ENCODE data around the gene CEMIP2.

CEMIP2 gene

DNA sequence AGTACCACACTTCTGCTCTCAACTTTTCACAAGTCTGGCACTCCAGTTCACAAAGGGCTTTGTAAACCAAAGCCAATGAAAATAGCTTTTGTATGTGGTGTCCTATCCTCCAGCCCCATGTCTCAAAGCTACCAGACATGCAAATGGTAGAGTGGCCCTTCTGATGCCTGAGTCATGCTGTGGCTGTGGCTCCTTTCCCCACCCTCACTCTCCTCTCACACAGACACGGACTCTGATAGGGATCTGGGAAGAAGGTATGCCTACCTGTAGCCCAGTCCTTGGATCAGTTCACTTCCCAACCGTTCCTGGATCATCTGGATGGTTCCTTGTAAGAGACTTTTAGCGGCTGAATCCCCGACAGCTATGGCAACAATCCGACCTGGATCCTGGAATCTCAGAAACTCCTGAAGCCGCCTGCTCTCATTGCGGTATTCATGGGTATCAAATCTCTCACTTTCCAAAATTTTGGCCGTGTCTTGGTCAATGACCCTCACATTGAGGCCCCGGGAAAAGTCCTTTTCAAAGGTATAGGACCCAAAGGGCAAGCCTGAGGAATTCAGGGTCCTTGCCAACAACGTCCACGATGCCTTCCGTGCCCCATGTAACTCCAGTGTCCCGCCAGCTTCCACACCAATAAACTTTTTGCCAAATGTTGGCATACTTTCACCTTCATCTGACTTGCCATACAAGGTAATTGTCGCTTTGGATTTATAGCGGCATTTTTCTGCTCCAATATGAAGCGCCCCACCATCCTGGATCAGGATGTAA is 23.4 kb downstream of the CEMIP2 start:
- no peak overlapping the region for H3K4me3 ChIP-seq (replicated peaks; ENCODE audit: low read depth, low read length)

DNA sequence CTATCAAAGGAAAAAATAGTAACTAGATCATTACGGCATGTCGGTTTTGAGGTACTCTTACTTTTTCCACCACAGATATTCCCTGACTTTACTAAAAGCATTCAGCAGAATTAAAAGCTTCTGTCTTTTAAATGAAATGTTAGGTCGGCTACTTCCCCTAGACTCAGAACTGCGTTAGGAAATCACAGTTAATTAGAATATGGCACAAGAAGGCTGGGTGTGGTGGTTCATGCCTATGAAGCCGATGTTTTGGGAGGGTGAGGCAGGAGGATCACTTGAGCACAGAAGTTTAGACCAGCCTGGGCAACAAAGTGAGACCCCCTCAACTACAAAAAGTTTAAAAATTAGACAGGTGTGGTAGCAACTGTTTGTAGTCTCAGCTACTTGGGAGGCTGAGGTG is 24.4 kb downstream of the CEMIP2 start:
- H3K4me3 ChIP-seq (replicated peaks; ENCODE audit: low read depth, low read length): no peak overlapping the region
- TF ChIP-seq, protein P1, sequence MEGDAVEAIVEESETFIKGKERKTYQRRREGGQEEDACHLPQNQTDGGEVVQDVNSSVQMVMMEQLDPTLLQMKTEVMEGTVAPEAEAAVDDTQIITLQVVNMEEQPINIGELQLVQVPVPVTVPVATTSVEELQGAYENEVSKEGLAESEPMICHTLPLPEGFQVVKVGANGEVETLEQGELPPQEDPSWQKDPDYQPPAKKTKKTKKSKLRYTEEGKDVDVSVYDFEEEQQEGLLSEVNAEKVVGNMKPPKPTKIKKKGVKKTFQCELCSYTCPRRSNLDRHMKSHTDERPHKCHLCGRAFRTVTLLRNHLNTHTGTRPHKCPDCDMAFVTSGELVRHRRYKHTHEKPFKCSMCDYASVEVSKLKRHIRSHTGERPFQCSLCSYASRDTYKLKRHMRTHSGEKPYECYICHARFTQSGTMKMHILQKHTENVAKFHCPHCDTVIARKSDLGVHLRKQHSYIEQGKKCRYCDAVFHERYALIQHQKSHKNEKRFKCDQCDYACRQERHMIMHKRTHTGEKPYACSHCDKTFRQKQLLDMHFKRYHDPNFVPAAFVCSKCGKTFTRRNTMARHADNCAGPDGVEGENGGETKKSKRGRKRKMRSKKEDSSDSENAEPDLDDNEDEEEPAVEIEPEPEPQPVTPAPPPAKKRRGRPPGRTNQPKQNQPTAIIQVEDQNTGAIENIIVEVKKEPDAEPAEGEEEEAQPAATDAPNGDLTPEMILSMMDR (IDR thresholded peaks at IDR 0.05; ENCODE audit: low read depth, low read length, missing control alignments): no peak
- DNase-seq (ENCODE audit: extremely low read depth, low read depth): no peak

More for the DNA sequence above, 23.4 kb downstream of the CEMIP2 start:
- TF ChIP-seq, protein P1 (IDR thresholded peaks at IDR 0.05; ENCODE audit: low read depth, low read length, missing control alignments): no peak
- no peak for DNase-seq (ENCODE audit: extremely low read depth, low read depth)

DNA sequence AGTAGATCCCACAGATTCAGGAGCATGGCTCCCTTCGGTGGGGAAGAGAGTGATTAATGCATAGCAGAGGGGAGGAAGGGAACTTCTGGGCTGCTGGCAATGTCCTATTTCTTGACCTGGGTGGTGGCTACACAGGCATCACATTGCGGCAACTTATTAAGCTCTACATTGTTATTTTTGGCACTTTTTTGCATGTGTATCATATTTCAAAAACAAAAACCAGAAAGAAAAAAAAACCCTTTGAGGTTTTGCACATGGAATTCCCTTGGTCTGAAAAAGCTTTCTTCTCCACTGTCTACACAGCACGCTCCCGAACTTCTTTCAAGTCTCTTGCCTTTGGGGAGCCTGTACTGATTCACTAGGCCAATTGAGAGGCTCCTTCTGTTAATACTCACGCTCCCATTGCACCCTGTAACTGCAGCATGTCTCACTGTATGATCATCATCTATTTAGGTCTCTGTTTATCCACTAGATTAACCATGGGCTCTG is 25.1 kb downstream of the CEMIP2 start:
- H3K4me3 ChIP-seq (replicated peaks; ENCODE audit: low read depth, low read length): no peak overlapping the region
- TF ChIP-seq, protein P1 (IDR thresholded peaks at IDR 0.05; ENCODE audit: low read depth, low read length, missing control alignments): no peak
- DNase-seq (ENCODE audit: extremely low read depth, low read depth): no peak

DNA sequence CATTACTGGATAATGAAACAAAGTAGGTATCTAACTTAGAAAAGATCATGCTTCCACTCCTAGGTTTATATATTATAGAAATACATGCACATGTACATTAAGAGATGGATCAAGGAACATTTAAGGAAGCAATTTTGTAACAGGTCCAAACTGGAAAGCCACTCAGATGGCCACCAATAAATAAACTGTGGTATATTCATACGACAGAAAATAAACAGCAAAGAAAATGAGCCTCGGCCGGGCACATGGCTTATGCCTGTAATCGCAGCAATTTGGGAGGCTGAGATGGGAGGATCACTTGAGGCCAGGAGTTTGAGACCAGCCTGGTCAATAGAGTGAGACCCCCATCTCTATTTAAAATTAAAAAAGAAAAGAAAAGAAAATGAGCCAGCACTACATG is 25.6 kb downstream of the CEMIP2 start:
- DNase-seq (ENCODE audit: extremely low read depth, low read depth): no peak
- H3K4me3 ChIP-seq (replicated peaks; ENCODE audit: low read depth, low read length): no peak overlapping the region
- TF ChIP-seq, protein P1 (IDR thresholded peaks at IDR 0.05; ENCODE audit: low read depth, low read length, missing control alignments): no peak

DNA sequence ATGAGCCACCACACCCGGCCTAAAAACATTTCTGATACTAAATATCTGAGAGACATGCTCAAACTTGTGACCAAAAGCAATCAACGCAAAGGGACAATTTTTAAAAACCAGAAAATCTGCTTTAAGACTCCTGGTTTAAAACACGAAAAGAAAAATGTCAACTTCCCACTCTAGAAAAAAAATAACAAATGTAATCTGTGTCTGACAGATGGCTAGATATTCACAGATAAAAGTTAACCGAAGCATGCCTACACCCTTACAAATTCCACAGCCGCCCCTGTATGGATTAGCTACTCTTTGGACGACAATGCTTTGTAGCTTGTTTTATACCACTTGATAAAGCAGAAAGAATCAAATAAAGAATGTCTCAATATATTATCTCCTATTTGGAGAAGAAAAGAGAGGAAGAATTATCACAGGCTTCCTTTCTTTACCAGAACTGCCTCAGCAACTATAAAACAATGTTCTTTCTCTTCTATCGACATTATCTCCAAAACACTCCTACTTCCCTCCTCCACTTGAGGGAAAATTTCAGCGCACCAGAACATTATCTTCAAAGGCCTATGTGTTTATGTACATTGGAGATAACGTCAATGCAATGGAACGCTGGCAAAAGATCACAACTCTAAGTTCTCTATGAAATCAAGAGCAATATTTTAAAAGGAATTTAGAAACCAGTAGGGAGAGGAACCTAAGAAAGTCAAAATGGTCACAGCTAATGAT is 26.2 kb downstream of the CEMIP2 start:
- no peak for DNase-seq (ENCODE audit: extremely low read depth, low read depth)

DNA sequence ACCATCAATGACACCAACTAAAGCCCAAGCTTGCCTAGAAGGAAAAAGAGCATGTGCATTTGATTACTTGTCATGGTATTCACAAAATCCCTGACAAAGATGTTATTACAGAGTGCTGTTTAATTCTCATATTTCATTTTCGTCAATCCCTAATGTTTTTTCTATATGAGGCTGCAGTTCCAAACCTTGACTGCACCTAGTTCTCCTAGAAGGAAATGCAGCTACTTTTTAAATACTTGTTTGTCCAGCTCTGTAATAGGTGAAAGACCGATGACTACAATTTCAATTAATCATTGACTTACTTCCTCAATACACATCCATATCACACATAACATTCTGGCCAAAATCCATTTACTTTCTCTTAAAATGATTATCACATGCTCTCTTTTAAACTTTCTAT is 28.1 kb downstream of the CEMIP2 start:
- no peak for DNase-seq (ENCODE audit: extremely low read depth, low read depth)
- no peak overlapping the region for H3K4me3 ChIP-seq (replicated peaks; ENCODE audit: low read depth, low read length)
- TF ChIP-seq, protein P1 (IDR thresholded peaks at IDR 0.05; ENCODE audit: low read depth, low read length, missing control alignments): no peak

More for the DNA sequence above, 26.2 kb downstream of the CEMIP2 start:
- no peak overlapping the region for H3K4me3 ChIP-seq (replicated peaks; ENCODE audit: low read depth, low read length)
- TF ChIP-seq, protein P1 (IDR thresholded peaks at IDR 0.05; ENCODE audit: low read depth, low read length, missing control alignments): no peak
